CD14-positive monocyte (primary cell): ENCODE data around the gene FARP1. TPM values are rescaled to one million over a fixed set of nuclear protein-coding genes. Genes with fewer than 3 reads are reported as not detected.

Source experiments
- DNase-seq, 3 donors: peaks; one replicate each; pipeline ENCODE4 v3.0.0-alpha.2; 2011 to 2022
- H2AFZ ChIP-seq: 2 replicates; pipeline ENCODE4 v1.6.0; 2012; ENCODE audit warnings: mild to moderate bottlenecking, low read depth, low read length, inconsistent platforms; ENCODE audit not compliant: insufficient read depth, poor library complexity, severe bottlenecking
- H3K27ac ChIP-seq, 2 donors: 1 replicate in 1 of 2; 2 replicates in 1 of 2; pipeline ENCODE4 v1.5.1; 2012 to 2013; ENCODE audit warnings: low read length in 2 of 2, control low read depth in 1 of 2, inconsistent platforms in 1 of 2, low read depth in 1 of 2, mild to moderate bottlenecking in 1 of 2
- H3K27me3 ChIP-seq, 2 donors: one replicate each; pipeline versions ENCODE4 v1.6.0 to v1.6.1; 2011 to 2013; ENCODE audit warnings: low read length in 2 of 2; ENCODE audit not compliant: control insufficient read depth in 2 of 2, insufficient read depth in 2 of 2
- H3K36me3 ChIP-seq, 2 donors: replicated peaks in 1 of 2; 1 replicate in 1 of 2; 2 replicates in 1 of 2; pipeline versions ENCODE4 v1.5.1 to v1.6.1; 2012 to 2013; ENCODE audit warnings: low read length in 2 of 2, control low read depth in 1 of 2, inconsistent platforms in 1 of 2, mild to moderate bottlenecking in 1 of 2; ENCODE audit not compliant: insufficient read depth in 2 of 2, control insufficient read depth in 1 of 2
- H3K4me1 ChIP-seq, 2 donors: 1 replicate in 1 of 2; 2 replicates in 1 of 2; pipeline versions ENCODE4 v1.5.1 to v1.6.1; 2012 to 2013; ENCODE audit warnings: low read length in 2 of 2, control low read depth in 1 of 2, inconsistent platforms in 1 of 2, mild to moderate bottlenecking in 1 of 2, moderate library complexity in 1 of 2; ENCODE audit not compliant: insufficient read depth in 2 of 2, control insufficient read depth in 1 of 2
- H3K4me2 ChIP-seq: replicated peaks from 2 replicates; pipeline ENCODE3; 2012; ENCODE audit warnings: low read length, moderate library complexity, mild to moderate bottlenecking; ENCODE audit not compliant: poor library complexity, severe bottlenecking; ENCODE audit errors: extremely low read depth
- H3K4me3 ChIP-seq, 3 experiments: fragments of 200-600 bp in 1 of 3; sonication (generic) in 1 of 3; replicated peaks in 1 of 3; 1 replicate in 2 of 3; 2 replicates in 1 of 3; pipeline ENCODE4 v1.5.1; 2011 to 2013; ENCODE audit warnings: low read length in 3 of 3, mild to moderate bottlenecking in 3 of 3, control low read depth in 2 of 3, low read depth in 2 of 3, inconsistent platforms in 1 of 3, moderate library complexity in 1 of 3
- H3K79me2 ChIP-seq: 2 replicates; pipeline ENCODE4 v1.6.0; 2012; ENCODE audit warnings: mild to moderate bottlenecking, control low read depth, inconsistent platforms, low read length, moderate library complexity; ENCODE audit not compliant: insufficient read depth
- H3K9ac ChIP-seq: 2 replicates; pipeline ENCODE4 v1.6.0; 2017; ENCODE audit warnings: low read length, mild to moderate bottlenecking; ENCODE audit not compliant: insufficient read depth, poor library complexity, severe bottlenecking
- H3K9me3 ChIP-seq, 2 donors: replicated peaks in 1 of 2; 1 replicate in 1 of 2; 2 replicates in 1 of 2; pipeline versions ENCODE4 v1.5.1 to v1.6.1; 2012 to 2013; ENCODE audit warnings: low read length in 2 of 2, control low read depth in 1 of 2; ENCODE audit not compliant: control insufficient read depth in 1 of 2, insufficient read depth in 1 of 2
- H4K20me1 ChIP-seq: 2 replicates; pipeline ENCODE4 v1.6.0; 2012; ENCODE audit warnings: mild to moderate bottlenecking, low read length, control low read depth, moderate library complexity; ENCODE audit not compliant: insufficient read depth
- H3K27ac Mint-ChIP-seq, 7 donors: one replicate each; pipeline ENCODE4 v1.8.0; 2020; ENCODE audit warnings: mild to moderate bottlenecking in 7 of 7, mixed read lengths in 7 of 7, moderate library complexity in 6 of 7, inconsistent platforms in 2 of 7
- H3K27me3 Mint-ChIP-seq, 3 donors: one replicate each; pipeline ENCODE4 v1.8.0; 2021 to 2022; ENCODE audit warnings: low read depth in 3 of 3, mild to moderate bottlenecking in 3 of 3, mixed read lengths in 3 of 3, moderate library complexity in 3 of 3, inconsistent platforms in 1 of 3
- H3K36me3 Mint-ChIP-seq, 2 donors: one replicate each; pipeline ENCODE4 v1.8.0; 2020; ENCODE audit warnings: mixed read lengths in 2 of 2, inconsistent platforms in 1 of 2, mild to moderate bottlenecking in 1 of 2
- H3K4me1 Mint-ChIP-seq: one replicate; pipeline ENCODE4 v1.8.0; 2020; ENCODE audit warnings: mild to moderate bottlenecking, mixed read lengths
- H3K4me3 Mint-ChIP-seq, 2 donors: one replicate each; pipeline ENCODE4 v1.8.0; 2020; ENCODE audit warnings: mild to moderate bottlenecking in 2 of 2, mixed read lengths in 2 of 2, moderate library complexity in 1 of 2
- H3K9me3 Mint-ChIP-seq, 7 donors: one replicate each; pipeline ENCODE4 v1.8.0; 2020 to 2022; ENCODE audit warnings: mixed read lengths in 7 of 7, mild to moderate bottlenecking in 6 of 7, moderate library complexity in 6 of 7, inconsistent platforms in 2 of 7
- WGBS: methylation state at CpG from one replicate; pipeline ENCODE4 v1.1.5; 2013; ENCODE audit warnings: missing lambda C conversion rate; ENCODE audit not compliant: insufficient coverage; 5-methylcytosine and 5-hydroxymethylcytosine counted together
- intact Hi-C, 2 donors: fragments of 100-400 bp; cut with micrococcal nuclease; formaldehyde crosslinking; loops; one replicate each; pipeline versions ENCODE4 v1.15.0 to v1.15.1; 2023
- polyA plus RNA-seq, 3 donors: library from polyadenylated mRNA; depleted of rRNA in 1 of 3; unstranded in 2 of 3; stranded (reverse) in 1 of 3; fragments of 300-500 nt in 2 of 3; fragments of >200 nt in 1 of 3; fragmentation: Illumina TruSeq in 2 of 3; gene quantifications; 1 replicate in 2 of 3; 2 replicates in 1 of 3; pipeline ENCODE4 v1.2.3, GENCODE V29; 2012 to 2021
- TF ChIP-seq, protein P1 (sequence below): fragments of 200-600 bp; IDR thresholded peaks from one replicate; pipeline ENCODE4 v1.8.0; 2022; ENCODE audit warnings: antibody characterized with exemption, mild to moderate bottlenecking

The FARP1 gene
- polyA plus RNA-seq, 3 donors = 0.01 to 0.16 (median 0.12) TPM

DNA sequence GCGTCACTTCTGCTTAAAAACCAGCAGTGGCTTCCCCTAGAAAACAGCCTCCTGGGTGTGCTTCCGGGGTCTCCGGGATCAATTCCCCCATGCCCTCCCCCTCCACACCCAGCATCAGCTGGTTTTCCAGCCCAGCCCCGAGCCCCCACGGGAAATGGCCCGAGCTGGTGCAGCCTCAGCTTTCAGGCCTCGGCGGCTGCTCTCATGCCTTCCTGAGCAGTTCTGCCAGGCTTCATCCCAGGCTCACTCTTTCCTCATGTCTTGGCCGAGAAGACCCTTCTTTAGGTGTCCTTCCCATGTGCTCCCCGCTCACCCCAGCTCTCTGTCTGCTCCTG, 137.2 kb downstream of the FARP1 start:
- Histone ChIP-seq H3K4me2 (no peak overlapping the region), H3K9me3 (no peaks in the 10 kb centered on the region), H3K27me3 (no peaks in the 10 kb centered on the region), H3K4me3 (no peak overlapping the region), H3K4me1 (no peaks in the 10 kb centered on the region), H3K27ac (no peak overlapping the region), H3K79me2 (no peaks in the 10 kb centered on the region), H4K20me1 (no peaks in the 10 kb centered on the region), H2AFZ (no peak overlapping the region), H3K9ac (no peak overlapping the region), H3K36me3 (no peaks in the 10 kb centered on the region)
- Mint-ChIP-seq H3K9me3 (peaks cover 0 to 3% (median 0%) of the 10 kb centered on the region in 7 donors), H3K27ac (no peak overlapping the region), H3K27me3 (peaks cover 0 to 4% (median 0%) of the 10 kb centered on the region in 3 donors), H3K4me3 (peak overlapping the region in 1 of 2 donors; percentile 9), H3K36me3 (no peaks in the 10 kb centered on the region), H3K4me1 (peaks cover 3% of the 10 kb centered on the region)
- no peak for DNase-seq
- intact Hi-C loops = no loop called here
- TF ChIP-seq, protein P1, sequence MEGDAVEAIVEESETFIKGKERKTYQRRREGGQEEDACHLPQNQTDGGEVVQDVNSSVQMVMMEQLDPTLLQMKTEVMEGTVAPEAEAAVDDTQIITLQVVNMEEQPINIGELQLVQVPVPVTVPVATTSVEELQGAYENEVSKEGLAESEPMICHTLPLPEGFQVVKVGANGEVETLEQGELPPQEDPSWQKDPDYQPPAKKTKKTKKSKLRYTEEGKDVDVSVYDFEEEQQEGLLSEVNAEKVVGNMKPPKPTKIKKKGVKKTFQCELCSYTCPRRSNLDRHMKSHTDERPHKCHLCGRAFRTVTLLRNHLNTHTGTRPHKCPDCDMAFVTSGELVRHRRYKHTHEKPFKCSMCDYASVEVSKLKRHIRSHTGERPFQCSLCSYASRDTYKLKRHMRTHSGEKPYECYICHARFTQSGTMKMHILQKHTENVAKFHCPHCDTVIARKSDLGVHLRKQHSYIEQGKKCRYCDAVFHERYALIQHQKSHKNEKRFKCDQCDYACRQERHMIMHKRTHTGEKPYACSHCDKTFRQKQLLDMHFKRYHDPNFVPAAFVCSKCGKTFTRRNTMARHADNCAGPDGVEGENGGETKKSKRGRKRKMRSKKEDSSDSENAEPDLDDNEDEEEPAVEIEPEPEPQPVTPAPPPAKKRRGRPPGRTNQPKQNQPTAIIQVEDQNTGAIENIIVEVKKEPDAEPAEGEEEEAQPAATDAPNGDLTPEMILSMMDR = no peak
- 44% methylated on average over 10 of the region's 10 CpGs for WGBS

DNA sequence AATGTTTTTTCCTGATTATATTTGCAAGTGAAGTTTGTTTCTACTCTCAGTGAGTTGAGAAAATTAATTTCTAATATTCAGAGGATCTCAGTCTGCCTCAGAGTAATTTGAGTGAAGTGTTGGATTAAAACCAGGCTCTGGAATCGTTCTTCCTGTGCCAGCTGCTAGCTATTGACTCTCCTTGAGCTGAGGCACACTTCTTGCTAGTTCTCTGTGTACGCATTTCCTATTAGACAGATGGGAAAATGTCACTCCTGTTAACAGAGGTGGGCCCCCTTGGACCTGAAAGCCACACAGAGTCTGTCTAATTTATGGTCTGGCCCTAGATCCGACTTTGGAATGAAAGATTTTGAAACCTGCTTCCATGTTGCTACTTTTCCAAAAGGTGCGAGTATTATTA, 141.8 kb downstream of the FARP1 start:
- no peak overlapping the region for H3K4me3 ChIP-seq
- H2AFZ ChIP-seq = no peak overlapping the region
- no peaks in the 10 kb centered on the region for H3K27me3 ChIP-seq
- H3K9me3 ChIP-seq = no peaks in the 10 kb centered on the region
- H3K36me3 ChIP-seq = no peaks in the 10 kb centered on the region
- H4K20me1 ChIP-seq = no peaks in the 10 kb centered on the region
- no peaks in the 10 kb centered on the region for H3K36me3 Mint-ChIP-seq
- TF ChIP-seq, protein P1 = no peak
- intact Hi-C loops = no loop called here
- no peak overlapping the region for H3K4me2 ChIP-seq
- H3K27ac ChIP-seq = no peak overlapping the region
- no peak overlapping the region for H3K4me3 Mint-ChIP-seq
- peaks cover 3% of the 10 kb centered on the region for H3K4me1 Mint-ChIP-seq
- no peaks in the 10 kb centered on the region for H3K79me2 ChIP-seq
- WGBS = 83% methylated on average over 4 of the region's 4 CpGs
- peaks cover 0 to 3% (median 0%) of the 10 kb centered on the region in 3 donors for H3K27me3 Mint-ChIP-seq
- H3K27ac Mint-ChIP-seq = no peak overlapping the region
- H3K9ac ChIP-seq = no peak overlapping the region
- H3K4me1 ChIP-seq = no peaks in the 10 kb centered on the region
- peaks cover 0 to 3% (median 2%) of the 10 kb centered on the region in 7 donors for H3K9me3 Mint-ChIP-seq
- DNase-seq = no peak
